Middle frontal gyrus (tissue), 1 donor: Measurements from ENCODE around the gene SLC35B4.
A peak's percentile ranks its signal among the peaks of the same experiment; 100 is the strongest.

Experiments used
- DNase-seq: peaks from one replicate; pipeline ENCODE4 v3.0.0-alpha.2; 2015; ENCODE audit warnings: low spot score; ENCODE audit errors: extremely low spot score

Gene SLC35B4

DNA sequence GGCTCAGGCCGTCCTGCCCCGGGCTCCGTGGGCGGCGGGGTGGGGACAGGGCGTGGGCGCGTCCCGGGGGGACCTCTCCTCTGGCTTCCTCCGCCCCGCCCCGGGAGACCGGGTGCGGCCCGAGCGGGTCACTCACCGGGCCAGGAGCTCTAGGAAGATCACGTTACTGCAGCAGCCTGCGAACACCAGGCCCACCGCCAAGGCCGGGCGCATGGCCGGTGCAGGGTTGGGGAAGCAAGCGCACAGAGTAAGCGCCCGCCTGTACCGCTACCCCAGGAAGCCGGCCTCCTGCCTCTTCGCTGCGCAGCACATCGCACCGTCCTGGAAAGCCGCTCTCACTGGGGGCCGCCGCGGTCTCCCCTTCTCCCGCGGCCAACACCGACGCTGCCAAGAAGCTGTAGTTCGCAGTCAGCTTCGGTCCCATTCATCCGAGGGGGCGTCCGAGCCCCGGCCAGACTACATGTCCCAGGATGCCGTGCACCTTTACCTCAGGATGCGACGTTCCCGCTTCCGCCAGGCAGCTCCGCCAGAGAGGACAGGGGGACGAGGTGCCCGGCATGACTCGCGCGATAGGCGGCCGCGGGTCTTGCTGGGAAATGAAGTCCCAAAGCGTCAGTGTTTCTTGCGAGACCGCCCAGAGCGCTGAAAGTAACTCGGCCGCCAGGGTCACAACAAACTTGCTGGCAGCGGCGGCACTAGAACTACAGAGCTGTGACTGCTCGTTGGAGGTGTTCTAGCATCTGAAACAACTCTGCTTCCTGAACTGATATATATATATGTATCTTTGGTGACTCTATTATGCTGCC is at the start of gene SLC35B4:
Gene SLC35B4, minus strand, starts transcription at position 392 of the 806 bp plus-strand sequence. Its CDS starts 179 bp downstream, at position 213.
- DNase-seq: peak; percentile 95

DNA sequence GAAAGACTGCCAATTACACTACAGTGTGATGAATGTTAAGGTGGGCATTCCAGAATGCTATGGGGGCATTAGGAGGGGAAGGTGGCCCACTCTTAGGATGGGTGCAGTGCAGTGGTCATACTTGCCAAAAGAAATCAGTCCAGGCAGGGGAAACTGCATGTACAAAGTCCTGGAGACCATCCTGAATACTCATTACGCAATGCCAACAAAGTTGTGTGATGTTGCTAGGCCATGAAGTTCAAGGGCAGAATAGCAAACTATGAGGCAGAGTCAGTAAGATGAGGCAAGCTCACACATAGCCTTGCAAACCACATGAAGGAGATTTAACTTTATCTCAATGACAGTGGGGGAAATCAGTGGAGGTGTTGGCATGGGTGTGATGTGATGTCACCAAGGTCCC is 49.8 kb upstream of the SLC35B4 start:
- no peak for DNase-seq

DNA sequence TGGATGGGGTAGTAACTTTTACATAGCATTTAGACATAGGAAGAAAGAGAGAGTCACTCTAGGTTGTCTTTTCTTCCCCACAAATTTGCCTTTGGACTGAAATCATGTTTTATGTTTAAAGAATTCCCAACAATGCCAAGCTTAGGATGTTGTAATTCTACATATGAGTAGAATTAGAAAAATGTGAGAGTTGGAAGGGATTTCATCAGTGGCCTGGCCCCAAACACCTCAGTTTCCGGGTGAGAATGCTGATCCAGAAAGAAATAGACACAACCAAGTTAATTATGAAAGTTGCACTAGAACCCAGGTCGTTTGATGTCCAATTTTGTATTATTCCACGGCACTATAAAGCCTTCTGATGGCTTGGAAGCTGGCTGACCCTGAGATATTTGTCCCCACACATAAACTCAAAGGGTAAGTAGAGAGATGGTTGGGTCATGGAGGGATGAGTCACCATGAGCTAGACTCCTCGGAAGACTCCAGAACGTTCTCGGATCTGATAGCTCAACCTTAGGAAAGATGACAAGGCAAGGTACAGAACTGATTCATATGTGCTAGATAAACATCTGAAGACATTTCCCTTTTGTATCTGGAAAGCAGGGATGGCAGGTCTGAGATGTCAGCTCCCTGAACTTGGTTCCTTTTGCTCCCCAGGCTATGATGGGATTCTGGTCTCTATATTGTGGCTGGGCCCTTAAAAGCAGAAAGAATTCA is 48.8 kb upstream of the SLC35B4 start:
- DNase-seq: no peak

DNA sequence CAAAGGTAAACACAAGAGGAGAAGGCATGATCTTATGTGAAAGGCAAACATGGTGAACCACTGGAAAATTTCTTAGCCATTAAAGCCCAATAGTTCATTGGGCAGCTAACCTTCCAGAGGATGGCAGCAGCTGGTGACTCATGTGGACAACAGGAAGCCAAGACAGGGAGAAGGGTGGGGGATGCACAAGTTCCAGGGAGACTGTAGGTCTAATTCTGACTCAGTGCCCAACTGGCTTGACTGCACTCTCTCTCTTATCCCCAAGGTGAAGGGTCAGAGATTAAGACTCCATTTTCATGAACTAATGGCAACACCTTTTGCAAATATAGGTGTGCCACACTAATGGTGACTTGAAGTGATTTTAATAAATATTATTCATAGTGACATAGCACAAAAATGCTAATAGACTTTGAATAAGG is 47.9 kb upstream of the SLC35B4 start:
- DNase-seq: no peak

GRCh38 chr7:134362587-134363483 is 46.1 kb upstream of the SLC35B4 start:
- DNase-seq: no peak

GRCh38 chr7:134359787-134360432 is 43.2 kb upstream of the SLC35B4 start:
- DNase-seq: no peak

- DNase-seq: no peak
These were observed 40.8 kb upstream of the SLC35B4 start for GRCh38 chr7:134357486-134357885.

DNA sequence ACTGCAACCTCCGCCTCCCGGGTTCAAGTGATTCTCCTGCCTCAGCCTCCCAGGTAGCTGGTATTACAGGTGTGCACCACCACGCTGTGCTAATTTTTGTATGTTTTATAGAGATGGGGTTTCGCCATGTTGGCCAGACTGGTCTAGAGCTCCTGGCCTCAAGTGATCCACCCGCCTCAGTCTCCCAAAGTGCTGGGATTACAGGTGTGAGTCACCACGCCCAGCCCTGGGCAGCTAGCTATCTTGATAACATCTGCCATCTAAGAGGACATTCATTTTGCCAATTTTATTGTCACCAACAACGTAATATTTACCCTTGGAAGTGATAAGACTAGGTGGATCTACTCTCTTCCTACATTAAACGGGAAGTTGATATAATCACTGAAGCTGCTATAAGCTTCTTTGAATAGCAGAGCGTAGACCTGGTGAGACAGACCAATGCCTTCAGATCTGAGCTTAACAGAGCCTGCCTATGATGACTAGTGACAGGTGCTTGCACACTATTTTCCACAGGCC is 39.7 kb upstream of the SLC35B4 start:
- DNase-seq: no peak

DNA sequence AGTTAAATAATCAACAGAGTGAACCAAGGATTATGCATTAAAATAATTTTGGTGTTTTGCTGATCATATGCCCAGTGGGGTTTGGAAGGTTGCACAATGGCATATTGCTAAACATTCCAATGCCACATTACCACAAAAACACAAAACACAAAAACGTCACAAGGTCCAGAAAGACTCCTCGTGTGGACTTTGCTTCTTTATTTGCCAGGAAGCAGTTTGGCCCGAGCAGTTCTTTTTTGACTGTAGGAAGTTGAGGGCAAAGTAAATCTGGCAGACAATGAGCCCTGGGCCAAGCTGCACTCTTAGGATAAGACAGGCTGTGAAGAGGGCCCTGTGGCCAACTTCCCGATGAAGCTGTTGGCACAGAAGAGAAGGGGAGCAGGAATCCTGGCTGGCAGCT is 39.2 kb upstream of the SLC35B4 start:
- no peak for DNase-seq

DNA sequence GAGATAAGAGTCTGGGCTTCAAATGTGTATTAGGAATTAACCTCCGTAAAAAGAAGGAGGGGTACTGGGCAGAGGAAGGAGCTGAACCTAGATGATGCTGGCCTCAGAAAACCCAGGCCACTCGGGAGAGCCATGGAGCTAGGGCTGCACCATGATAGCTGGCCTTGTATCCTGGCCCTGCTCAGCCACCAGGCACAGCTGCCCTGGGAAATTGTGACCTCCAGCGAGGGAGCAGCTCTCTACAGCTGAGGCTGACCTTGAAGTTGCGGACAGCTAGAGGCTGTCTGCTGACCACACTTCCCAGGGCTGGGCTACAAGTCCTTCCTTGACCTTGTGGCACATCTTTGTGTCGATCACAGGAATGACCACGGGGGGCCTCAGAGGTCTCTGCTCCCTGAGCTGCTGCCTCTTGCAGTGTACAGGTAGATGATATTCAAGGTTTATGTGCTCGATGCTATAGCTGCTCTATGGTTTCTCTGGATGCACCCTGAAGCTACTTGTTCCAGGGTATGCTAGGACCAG is 38.3 kb upstream of the SLC35B4 start:
- no peak for DNase-seq

DNA sequence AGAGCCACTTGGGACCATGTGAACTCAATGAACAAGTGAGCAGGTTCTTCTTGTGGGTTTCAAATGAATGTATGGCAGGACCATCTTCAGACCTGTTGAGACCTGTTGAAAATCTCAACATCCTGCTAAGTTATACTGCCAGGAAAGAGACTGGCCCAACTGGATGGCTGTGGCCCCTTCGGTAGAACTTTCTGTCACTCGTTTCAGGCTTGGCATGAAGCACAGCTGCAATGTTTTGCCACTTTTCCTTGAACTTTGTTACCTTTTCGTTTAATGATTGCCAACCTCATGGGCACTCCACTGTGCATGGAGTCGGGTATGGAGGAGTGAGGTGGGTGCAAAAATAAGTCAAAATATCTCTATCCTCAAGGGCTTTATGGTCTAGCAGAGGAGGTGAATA is 36.7 kb upstream of the SLC35B4 start:
- no peak for DNase-seq

- no peak for DNase-seq
These were observed 34.7 kb upstream of the SLC35B4 start for GRCh38 chr7:134351424-134351823.

- no peak for DNase-seq
These were observed 34.0 kb upstream of the SLC35B4 start for GRCh38 chr7:134350709-134351108.

DNA sequence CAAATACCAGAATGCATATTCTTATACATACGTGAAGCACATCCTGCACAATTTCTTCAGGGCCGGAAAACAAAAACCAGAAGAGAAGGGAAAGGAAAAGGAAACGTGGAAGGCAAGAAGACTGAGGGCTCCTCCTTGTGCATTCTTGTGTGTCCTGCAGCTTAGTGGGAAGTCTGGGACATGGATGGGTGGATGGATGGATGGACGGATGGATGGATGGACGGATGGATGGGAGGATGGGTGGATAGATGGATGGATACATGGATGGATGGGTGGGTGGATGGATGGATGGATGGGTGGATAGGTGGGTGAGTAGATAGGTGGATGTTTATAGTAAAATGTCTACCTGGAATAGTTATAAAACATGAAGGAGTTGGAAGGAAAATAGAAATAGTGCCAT is 30.8 kb upstream of the SLC35B4 start:
- no peak for DNase-seq

GRCh38 chr7:134343796-134344195 is 27.1 kb upstream of the SLC35B4 start:
- DNase-seq: no peak

DNA sequence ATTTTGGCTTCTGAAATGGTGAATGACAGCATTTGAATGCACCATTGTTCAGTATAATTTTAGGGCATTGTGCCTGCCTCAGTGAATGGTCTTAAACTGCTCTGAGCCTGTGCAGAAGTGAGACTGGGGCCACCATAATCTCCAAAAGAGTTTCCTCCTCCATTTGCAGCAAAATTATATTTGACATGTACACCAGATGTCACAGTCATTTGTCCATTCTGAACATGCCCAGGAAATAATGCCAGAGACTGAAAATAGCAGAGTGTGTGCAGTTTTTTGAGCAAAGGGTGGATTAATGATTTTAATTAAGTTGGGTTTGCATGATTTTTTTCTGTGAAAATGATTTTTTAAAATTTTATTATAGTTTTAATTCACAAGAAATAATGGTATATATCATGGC is 26.4 kb upstream of the SLC35B4 start:
- DNase-seq: no peak

GRCh38 chr7:134339475-134339874 is 22.7 kb upstream of the SLC35B4 start:
- DNase-seq: no peak

- DNase-seq: no peak
These were observed 21.2 kb upstream of the SLC35B4 start for GRCh38 chr7:134337980-134338379.

- DNase-seq: no peak
These were observed 17.7 kb upstream of the SLC35B4 start for GRCh38 chr7:134334408-134334807.

DNA sequence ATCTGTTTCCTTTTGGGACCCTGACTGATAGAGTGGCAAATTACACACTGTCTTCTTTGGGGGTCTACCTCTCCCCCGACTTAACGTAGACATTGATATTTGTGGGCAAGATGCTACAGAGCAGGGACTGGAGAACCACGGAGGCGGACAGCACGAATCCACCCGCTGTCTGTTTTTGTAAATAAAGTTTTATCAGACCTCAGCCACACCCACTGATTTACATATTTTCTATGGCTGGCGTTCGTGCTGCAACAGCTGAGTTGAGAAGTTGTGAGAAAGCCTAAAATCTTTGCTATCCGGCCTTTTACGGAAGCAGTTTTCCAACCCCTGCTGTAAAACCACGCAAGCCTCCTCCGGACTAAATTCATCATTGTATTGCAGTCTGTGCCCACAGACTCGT is 17.2 kb upstream of the SLC35B4 start:
- DNase-seq: no peak

DNA sequence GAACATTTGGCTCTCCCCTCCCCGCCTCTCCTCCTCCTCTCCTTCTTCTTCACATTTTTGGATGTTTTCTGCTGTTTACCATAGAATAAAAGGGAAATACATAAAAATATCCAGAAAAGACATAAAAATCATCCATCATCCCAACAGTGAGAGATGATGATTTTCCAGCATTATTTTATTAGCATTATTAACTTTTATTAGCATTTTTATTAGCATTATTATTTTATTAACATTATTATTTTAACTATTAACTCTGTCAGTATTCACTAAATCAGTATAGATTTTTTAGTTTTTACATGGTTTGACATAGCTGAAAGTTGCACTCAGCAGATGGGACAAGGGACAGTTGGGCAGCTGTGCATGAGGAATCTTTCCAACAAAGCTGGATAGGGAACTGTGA is 16.2 kb upstream of the SLC35B4 start:
- no peak for DNase-seq
